ENCODE results near the gene SMIM44. TPM values are rescaled to one million over a fixed set of nuclear protein-coding genes. Genes with fewer than 3 reads are reported as not detected.
A peak's percentile ranks its signal among the peaks of the same experiment; 100 is the strongest.
"Not testable (repeated sequence)": the region's sequence is repeated elsewhere in the genome, so short reads cannot be mapped to it uniquely, and the experiment has no call there.

Gene SMIM44
- total RNA-seq, 1 donor from 2014 or later: not detected

- intact Hi-C loops (cut with DNase I): no loop called here
- DNase-seq (ENCODE audit: missing footprints) (no peak), ATAC-seq (peak; percentile 36)
Observed at GRCh38 chr19:3466635-3467034, 16.6 kb downstream of the SMIM44 start.

GRCh38 chr19:3465552-3465951 lies 17.7 kb downstream of the SMIM44 start:
- DNase-seq (ENCODE audit: missing footprints): no peak
- peak; percentile 10 for ATAC-seq
- intact Hi-C loops (cut with DNase I): no loop called here

- intact Hi-C loops (cut with DNase I): no loop called here
- no peak for DNase-seq (ENCODE audit: missing footprints)
- ATAC-seq: no peak
Observed at GRCh38 chr19:3464587-3465235, 18.5 kb downstream of the SMIM44 start.

- no peak for ATAC-seq
- peak; percentile 69 for DNase-seq (ENCODE audit: missing footprints)
- intact Hi-C loops (cut with DNase I): no loop called here
Observed at GRCh38 chr19:3463714-3464586, 19.3 kb downstream of the SMIM44 start.

- intact Hi-C loops (cut with DNase I): no loop called here
- ATAC-seq (no peak), DNase-seq (ENCODE audit: missing footprints) (peak; percentile 53)
Observed at GRCh38 chr19:3462991-3463713, 20.1 kb downstream of the SMIM44 start.

GRCh38 chr19:3459965-3460582 lies 23.2 kb downstream of the SMIM44 start:
- intact Hi-C loops (cut with DNase I): loop anchor here (2.0 kb wide), 1 partner anchor 25 kb away; no protein-coding TSS in a partner anchor
- ATAC-seq (no peak), DNase-seq (ENCODE audit: missing footprints) (peak; percentile 30)

GRCh38 chr19:3459089-3459881 lies 24.0 kb downstream of the SMIM44 start:
- intact Hi-C loops (cut with DNase I): loop anchor here (2.0 kb wide), 1 partner anchor 24 kb away; no protein-coding TSS in a partner anchor
- peak; percentile 87 for ATAC-seq
- peak; percentile 89 for DNase-seq (ENCODE audit: missing footprints)

- intact Hi-C loops (cut with DNase I): loop anchor here (2.0 kb wide), 1 partner anchor 24 kb away; no protein-coding TSS in a partner anchor
- DNase-seq (ENCODE audit: missing footprints) (no peak), ATAC-seq (no peak)
Observed at GRCh38 chr19:3458229-3459088, 24.8 kb downstream of the SMIM44 start.

- ATAC-seq (no peak), DNase-seq (ENCODE audit: missing footprints) (no peak)
- intact Hi-C loops (cut with DNase I): loop anchor here (2.0 kb wide), 1 partner anchor 23 kb away; no protein-coding TSS in a partner anchor
Observed at GRCh38 chr19:3457528-3458228, 25.6 kb downstream of the SMIM44 start.

GRCh38 chr19:3456925-3457527 lies 26.2 kb downstream of the SMIM44 start:
- DNase-seq (ENCODE audit: missing footprints) (no peak), ATAC-seq (no peak)
- intact Hi-C loops (cut with DNase I): no loop called here

GRCh38 chr19:3455960-3456601 lies 27.2 kb downstream of the SMIM44 start:
- DNase-seq (ENCODE audit: missing footprints) (no peak), ATAC-seq (no peak)
- intact Hi-C loops (cut with DNase I): no loop called here

- intact Hi-C loops (cut with DNase I): no loop called here
- DNase-seq (ENCODE audit: missing footprints) (no peak), ATAC-seq (no peak)
Observed at GRCh38 chr19:3455393-3455955, 27.8 kb downstream of the SMIM44 start.

GRCh38 chr19:3454656-3455392 lies 28.4 kb downstream of the SMIM44 start:
- intact Hi-C loops (cut with DNase I): no loop called here
- no peak for ATAC-seq
- no peak for DNase-seq (ENCODE audit: missing footprints)

- ATAC-seq (no peak), DNase-seq (ENCODE audit: missing footprints) (no peak)
- intact Hi-C loops (cut with DNase I): no loop called here
Observed at GRCh38 chr19:3453840-3454239, 29.4 kb downstream of the SMIM44 start.

- ATAC-seq; intact Hi-C loops (cut with DNase I): not testable (repeated sequence)
- peak; percentile 64 for DNase-seq (ENCODE audit: missing footprints)
Observed at GRCh38 chr19:3452942-3453214, 30.4 kb downstream of the SMIM44 start.

Data from Right ventricle myocardium inferior (tissue), 1 donor.